K562 (cell line): ENCODE results near the gene ZC3HAV1L. TPM values are rescaled to one million over a fixed set of nuclear protein-coding genes. Genes with fewer than 3 reads are reported as not detected.

Source experiments
- BHLHE40 ChIP-seq: IDR thresholded peaks from 2 replicates; pipeline ENCODE4 v1.6.1; 2011; ENCODE audit warnings: low read length, improper control_type of control experiment
- KDM4B ChIP-seq, 2 experiments: fragments of 450-650 bp in 1 of 2; sonication (generic) in 1 of 2; IDR thresholded peaks; 2 replicates each; pipeline ENCODE4 v1.6.1; 2016 to 2017; ENCODE audit warnings: borderline replicate concordance in 2 of 2, antibody characterized with exemption in 1 of 2, low read depth in 1 of 2, mild to moderate bottlenecking in 1 of 2
- POLR2AphosphoS5 ChIP-seq: IDR thresholded peaks from 2 replicates; pipeline ENCODE4 v1.6.1; 2011; ENCODE audit warnings: mild to moderate bottlenecking, low read depth, low read length, moderate library complexity; ENCODE audit not compliant: control insufficient read depth, insufficient read depth
- RFX5 ChIP-seq: IDR thresholded peaks from 2 replicates; pipeline ENCODE4 v1.6.1; 2011; ENCODE audit warnings: low read depth, mild to moderate bottlenecking, improper control_type of control experiment, low read length
- RNF219 ChIP-seq: fragments of 250-450 bp; sonication (Bioruptor Pico); IDR thresholded peaks from 2 replicates; pipeline ENCODE4 v1.5.0; 2022; ENCODE audit warnings: mild to moderate bottlenecking
- SREBF1 ChIP-seq: fragments of 150-350 bp; IDR thresholded peaks from 2 replicates; pipeline ENCODE4 v1.6.1; 2014; ENCODE audit warnings: antibody characterized with exemption, low read depth, low read length, borderline replicate concordance
- ZEB2 ChIP-seq: fragments of 450-650 bp; IDR thresholded peaks from 2 replicates; pipeline ENCODE4 v1.6.1; 2016
- ZNF253 ChIP-seq: fragments of 250-450 bp; sonication (Bioruptor Pico); conservative IDR thresholded peaks from 2 replicates; pipeline ENCODE4 v1.6.1; 2021; ENCODE audit warnings: mild to moderate bottlenecking
- ZNF318 ChIP-seq, 2 experiments: fragments of 450-650 bp; IDR thresholded peaks; 2 replicates each; pipeline ENCODE4 v1.6.1; 2016; ENCODE audit warnings: mild to moderate bottlenecking in 2 of 2, borderline replicate concordance in 1 of 2, low read depth in 1 of 2, moderate library complexity in 1 of 2
- ZNF551 ChIP-seq: fragments of 250-450 bp; sonication (Bioruptor Pico); IDR thresholded peaks from 2 replicates; pipeline ENCODE4 v1.5.0; 2021; ENCODE audit warnings: mild to moderate bottlenecking, moderate library complexity
- ZNF57 ChIP-seq: fragments of 450-650 bp; formaldehyde crosslinking; IDR thresholded peaks from 2 replicates; pipeline ENCODE4 v1.4.0; 2020; ENCODE audit warnings: mild to moderate bottlenecking, moderate library complexity
- ZNF583 ChIP-seq: fragments of 250-450 bp; sonication (Bioruptor Pico); IDR thresholded peaks from 2 replicates; pipeline ENCODE4 v1.4.0; 2020
- ZNF586 ChIP-seq: fragments of 450-650 bp; formaldehyde crosslinking; conservative IDR thresholded peaks from 2 replicates; pipeline ENCODE4 v1.4.0; 2020; ENCODE audit warnings: mild to moderate bottlenecking, moderate library complexity
- polyA plus RNA-seq, 8 experiments: library from polyadenylated mRNA; depleted of rRNA in 4 of 8; stranded (reverse) in 5 of 8; unstranded in 3 of 8; fragments of >200 nt; fragmentation: Nextera tagmentation in 2 of 8; fragmentation: Illumina TruSeq in 1 of 8; extraction: Ambion mirVana in 2 of 8; extraction: Trizol in 1 of 8; gene quantifications; 2 replicates each; pipeline versions ENCODE4 v1.2.1 to v1.2.3, GENCODE V29; 2011 to 2014; ENCODE audit warnings: inconsistent platforms in 1 of 8, missing spikeins in 1 of 8
- total RNA-seq, 7 experiments: library from RNA; depleted of rRNA in 6 of 7; stranded (reverse); fragments of >200 nt in 6 of 7; fragmentation: Illumina TruSeq in 2 of 7; extraction: Trizol in 2 of 7; gene quantifications; 2 replicates each; pipeline versions ENCODE4 v1.2.1 to v1.2.3, GENCODE V29; 2011 to 2021; ENCODE audit warnings: low replicate concordance in 1 of 7
- TF ChIP-seq, protein P1 (sequence below): fragments of 250-450 bp; sonication (Bioruptor Pico); IDR thresholded peaks from 2 replicates; pipeline ENCODE4 v1.5.0; 2020; ENCODE audit warnings: mild to moderate bottlenecking, borderline replicate concordance

Gene ZC3HAV1L
- total and polyA plus RNA-seq, 9 of the 15 experiments (the other 6 are each of a cell fraction or from before 2014, with no cell fraction given) = not detected

DNA sequence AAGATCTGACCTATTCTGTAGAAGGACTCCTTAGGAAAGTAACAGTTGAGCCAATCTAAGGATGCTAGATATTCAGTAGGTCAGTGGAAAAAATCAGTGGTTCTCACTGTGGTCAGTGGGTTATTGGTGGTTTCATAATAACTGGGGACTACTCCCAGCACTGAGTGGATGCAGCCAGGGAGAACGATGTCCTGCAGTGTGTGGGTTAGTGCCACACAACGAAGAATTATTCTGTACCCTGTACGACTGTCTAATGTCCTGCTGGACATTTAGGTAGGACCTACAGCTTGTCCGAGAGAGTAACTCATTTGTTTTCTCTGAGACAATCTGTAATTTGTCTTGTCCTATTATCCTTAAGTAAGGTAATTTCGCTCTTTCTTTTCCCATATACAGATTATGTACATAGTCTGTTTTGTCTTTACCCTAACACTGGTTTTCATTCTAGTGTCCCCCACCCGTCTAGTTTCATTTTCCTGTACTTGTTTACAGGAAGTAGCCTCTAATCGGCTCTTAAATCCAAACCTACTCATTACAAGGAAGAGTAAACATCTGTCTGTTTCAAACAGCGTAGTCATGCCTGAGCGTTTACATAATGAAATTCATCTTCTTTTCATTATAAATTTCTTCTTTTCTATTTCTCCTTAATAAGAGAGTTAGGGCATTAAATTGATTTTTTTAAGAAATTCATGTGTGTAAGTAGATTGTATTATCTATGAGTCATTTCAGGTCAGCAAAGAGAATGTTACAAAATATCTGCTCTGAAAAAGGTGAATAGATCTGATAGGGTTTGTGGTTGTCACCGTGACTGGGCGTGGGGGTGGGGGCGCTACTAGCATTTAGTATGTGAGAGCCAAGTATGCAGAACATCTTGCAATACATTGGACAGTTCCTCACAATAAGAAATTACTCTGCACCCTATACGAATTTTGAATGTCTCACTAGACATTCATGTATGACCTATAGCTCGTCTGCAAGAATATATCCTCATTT, 8.3 kb upstream of the ZC3HAV1L start (continued):
- TF ChIP-seq SREBF1 = no peak
- no peak for TF ChIP-seq RNF219
- peak; percentile 49; the same call in 1 of the 2 replicates for TF ChIP-seq BHLHE40
- TF ChIP-seq KDM4B (IDR thresholded peaks at IDR 0.05; ENCODE audit: borderline replicate concordance in 2 of 2, low read depth in 1 of 2) = no peak
- TF ChIP-seq, protein P1, sequence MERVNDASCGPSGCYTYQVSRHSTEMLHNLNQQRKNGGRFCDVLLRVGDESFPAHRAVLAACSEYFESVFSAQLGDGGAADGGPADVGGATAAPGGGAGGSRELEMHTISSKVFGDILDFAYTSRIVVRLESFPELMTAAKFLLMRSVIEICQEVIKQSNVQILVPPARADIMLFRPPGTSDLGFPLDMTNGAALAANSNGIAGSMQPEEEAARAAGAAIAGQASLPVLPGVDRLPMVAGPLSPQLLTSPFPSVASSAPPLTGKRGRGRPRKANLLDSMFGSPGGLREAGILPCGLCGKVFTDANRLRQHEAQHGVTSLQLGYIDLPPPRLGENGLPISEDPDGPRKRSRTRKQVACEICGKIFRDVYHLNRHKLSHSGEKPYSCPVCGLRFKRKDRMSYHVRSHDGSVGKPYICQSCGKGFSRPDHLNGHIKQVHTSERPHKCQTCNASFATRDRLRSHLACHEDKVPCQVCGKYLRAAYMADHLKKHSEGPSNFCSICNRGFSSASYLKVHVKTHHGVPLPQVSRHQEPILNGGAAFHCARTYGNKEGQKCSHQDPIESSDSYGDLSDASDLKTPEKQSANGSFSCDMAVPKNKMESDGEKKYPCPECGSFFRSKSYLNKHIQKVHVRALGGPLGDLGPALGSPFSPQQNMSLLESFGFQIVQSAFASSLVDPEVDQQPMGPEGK (CRISPR knock-in tag) = no peak
- no peak for TF ChIP-seq ZNF253 (CRISPR knock-in tag)
- TF ChIP-seq RFX5 = no peak
- no peak for TF ChIP-seq ZNF551 (CRISPR knock-in tag)
- peak; percentile 94 to 95 for TF ChIP-seq ZNF318 (IDR thresholded peaks at IDR 0.05; ENCODE audit: borderline replicate concordance in 1 of 2, low read depth in 1 of 2)
- no peak for TF ChIP-seq ZNF583 (CRISPR knock-in tag)
- no peak for TF ChIP-seq ZNF586 (CRISPR knock-in tag)
- TF ChIP-seq POLR2AphosphoS5 = peak; percentile 82; the same call in 1 of the 2 replicates
- peak; percentile 97 for TF ChIP-seq ZEB2
- TF ChIP-seq ZNF57 = no peak
